OCI-LY3 (cell line): ENCODE measurements around the gene SLC16A9.

Source experiments
- EZH2phosphoT487 ChIP-seq: fragments of 200-600 bp; shearing (Covaris generic); IDR thresholded peaks from 2 replicates; pipeline ENCODE4 v1.6.1; 2018; ENCODE audit warnings: antibody characterized with exemption, mixed run types, low read depth
- TF ChIP-seq, protein P1 (sequence below): fragments of 200-600, 300-600 bp; sonication (generic); IDR thresholded peaks from 2 replicates; pipeline ENCODE4 v1.5.1; 2014; ENCODE audit warnings: antibody characterized with exemption, low read length, low read depth

DNA sequence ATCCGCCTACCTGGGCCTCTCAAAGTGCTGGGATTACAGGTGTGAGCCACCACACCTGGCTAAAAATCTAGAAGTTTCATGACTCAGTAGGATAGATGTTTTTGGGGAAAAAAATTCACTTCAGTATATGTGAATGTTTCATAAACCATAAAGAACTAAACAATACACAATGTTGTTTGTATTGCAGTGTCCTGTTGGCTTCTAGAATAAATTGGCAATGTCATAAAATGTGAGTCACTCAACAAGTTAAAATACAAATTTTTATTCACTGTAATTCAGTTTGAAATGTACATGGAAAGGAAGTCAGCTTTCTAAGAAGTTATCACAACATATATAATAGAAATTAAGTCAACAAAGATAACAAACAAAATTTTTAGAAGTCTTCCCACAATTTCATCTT, 27.1 kb upstream of the SLC16A9 start:
- TF ChIP-seq, protein P1, sequence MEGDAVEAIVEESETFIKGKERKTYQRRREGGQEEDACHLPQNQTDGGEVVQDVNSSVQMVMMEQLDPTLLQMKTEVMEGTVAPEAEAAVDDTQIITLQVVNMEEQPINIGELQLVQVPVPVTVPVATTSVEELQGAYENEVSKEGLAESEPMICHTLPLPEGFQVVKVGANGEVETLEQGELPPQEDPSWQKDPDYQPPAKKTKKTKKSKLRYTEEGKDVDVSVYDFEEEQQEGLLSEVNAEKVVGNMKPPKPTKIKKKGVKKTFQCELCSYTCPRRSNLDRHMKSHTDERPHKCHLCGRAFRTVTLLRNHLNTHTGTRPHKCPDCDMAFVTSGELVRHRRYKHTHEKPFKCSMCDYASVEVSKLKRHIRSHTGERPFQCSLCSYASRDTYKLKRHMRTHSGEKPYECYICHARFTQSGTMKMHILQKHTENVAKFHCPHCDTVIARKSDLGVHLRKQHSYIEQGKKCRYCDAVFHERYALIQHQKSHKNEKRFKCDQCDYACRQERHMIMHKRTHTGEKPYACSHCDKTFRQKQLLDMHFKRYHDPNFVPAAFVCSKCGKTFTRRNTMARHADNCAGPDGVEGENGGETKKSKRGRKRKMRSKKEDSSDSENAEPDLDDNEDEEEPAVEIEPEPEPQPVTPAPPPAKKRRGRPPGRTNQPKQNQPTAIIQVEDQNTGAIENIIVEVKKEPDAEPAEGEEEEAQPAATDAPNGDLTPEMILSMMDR: no peak
- TF ChIP-seq EZH2phosphoT487: no peak
